B cell (primary cell): Measurements from ENCODE around the gene S1PR2.

Source experiments
- EZH2 ChIP-seq: IDR thresholded peaks from 2 replicates; pipeline ENCODE4 v1.6.1; 2012; ENCODE audit warnings: borderline replicate concordance, low read depth, mild to moderate bottlenecking, moderate library complexity, low read length; ENCODE audit not compliant: insufficient read depth, poor library complexity, severe bottlenecking
- TF ChIP-seq, protein P1 (sequence below): fragments of 200-600 bp; IDR thresholded peaks from one replicate; pipeline ENCODE4 v1.8.0; 2022; ENCODE audit warnings: antibody characterized with exemption, mild to moderate bottlenecking

- TF ChIP-seq, protein P1, sequence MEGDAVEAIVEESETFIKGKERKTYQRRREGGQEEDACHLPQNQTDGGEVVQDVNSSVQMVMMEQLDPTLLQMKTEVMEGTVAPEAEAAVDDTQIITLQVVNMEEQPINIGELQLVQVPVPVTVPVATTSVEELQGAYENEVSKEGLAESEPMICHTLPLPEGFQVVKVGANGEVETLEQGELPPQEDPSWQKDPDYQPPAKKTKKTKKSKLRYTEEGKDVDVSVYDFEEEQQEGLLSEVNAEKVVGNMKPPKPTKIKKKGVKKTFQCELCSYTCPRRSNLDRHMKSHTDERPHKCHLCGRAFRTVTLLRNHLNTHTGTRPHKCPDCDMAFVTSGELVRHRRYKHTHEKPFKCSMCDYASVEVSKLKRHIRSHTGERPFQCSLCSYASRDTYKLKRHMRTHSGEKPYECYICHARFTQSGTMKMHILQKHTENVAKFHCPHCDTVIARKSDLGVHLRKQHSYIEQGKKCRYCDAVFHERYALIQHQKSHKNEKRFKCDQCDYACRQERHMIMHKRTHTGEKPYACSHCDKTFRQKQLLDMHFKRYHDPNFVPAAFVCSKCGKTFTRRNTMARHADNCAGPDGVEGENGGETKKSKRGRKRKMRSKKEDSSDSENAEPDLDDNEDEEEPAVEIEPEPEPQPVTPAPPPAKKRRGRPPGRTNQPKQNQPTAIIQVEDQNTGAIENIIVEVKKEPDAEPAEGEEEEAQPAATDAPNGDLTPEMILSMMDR, result no peak
- TF ChIP-seq EZH2, result no peak
Observed at GRCh38 chr19:10230861-10231611, at the start of gene S1PR2.
